ENCODE results near the gene KIF19. TPM values are rescaled to one million over a fixed set of nuclear protein-coding genes. Genes with fewer than 3 reads are reported as not detected.

Gene KIF19
- total and polyA plus RNA-seq, 3 donors from 2014 or later, result 2.0 to 3.3 (median 3.0) TPM

DNA sequence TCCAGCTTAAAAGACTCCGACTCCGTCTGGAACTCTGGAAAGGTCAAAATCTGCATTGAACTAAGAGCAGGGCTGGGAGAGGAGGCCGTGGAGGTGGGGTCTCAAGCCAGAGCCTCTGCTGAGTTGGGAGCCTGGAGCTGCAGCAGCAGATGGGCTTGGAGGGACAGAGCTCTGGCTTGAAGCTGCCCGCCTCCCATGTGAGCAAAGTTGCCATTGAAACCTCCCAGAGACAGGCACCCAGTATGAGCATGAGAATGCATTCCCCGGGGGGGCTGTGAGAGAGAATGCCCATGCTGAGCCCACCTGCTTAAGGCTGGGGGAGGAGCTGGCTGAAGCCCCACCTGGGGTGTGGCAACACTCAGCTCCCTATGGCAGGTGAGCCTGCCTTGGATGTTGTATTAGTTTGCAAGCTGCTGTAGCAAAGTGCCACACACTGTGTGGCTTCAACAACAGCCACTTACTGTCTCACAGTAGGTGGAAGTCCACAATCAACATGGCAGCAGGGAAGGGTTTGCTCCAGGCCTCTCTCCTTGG lies 9.6 kb downstream of the KIF19 start:
- Histone ChIP-seq H3K27me3 (no peaks in the 10 kb centered on the region), H3K36me3 (ENCODE audit: low read depth, missing control alignments) (no peaks in the 10 kb centered on the region), H3K4me1 (no peaks in the 10 kb centered on the region), H3K9me3 (no peaks in the 10 kb centered on the region), H3K4me3 (no peak overlapping the region), H3K27ac (no peak overlapping the region)
- DNase-seq, result no peak
- WGBS, 2 donors, result 75 to 90% methylated on average over 4 to 5 of the region's 5 CpGs
- intact Hi-C loops (cut with DNase I; ENCODE audit: low total_unique reads), result no loop called here
- TF ChIP-seq POLR2A (IDR thresholded peaks at IDR 0.05), result no peak
- TF ChIP-seq, protein P1, sequence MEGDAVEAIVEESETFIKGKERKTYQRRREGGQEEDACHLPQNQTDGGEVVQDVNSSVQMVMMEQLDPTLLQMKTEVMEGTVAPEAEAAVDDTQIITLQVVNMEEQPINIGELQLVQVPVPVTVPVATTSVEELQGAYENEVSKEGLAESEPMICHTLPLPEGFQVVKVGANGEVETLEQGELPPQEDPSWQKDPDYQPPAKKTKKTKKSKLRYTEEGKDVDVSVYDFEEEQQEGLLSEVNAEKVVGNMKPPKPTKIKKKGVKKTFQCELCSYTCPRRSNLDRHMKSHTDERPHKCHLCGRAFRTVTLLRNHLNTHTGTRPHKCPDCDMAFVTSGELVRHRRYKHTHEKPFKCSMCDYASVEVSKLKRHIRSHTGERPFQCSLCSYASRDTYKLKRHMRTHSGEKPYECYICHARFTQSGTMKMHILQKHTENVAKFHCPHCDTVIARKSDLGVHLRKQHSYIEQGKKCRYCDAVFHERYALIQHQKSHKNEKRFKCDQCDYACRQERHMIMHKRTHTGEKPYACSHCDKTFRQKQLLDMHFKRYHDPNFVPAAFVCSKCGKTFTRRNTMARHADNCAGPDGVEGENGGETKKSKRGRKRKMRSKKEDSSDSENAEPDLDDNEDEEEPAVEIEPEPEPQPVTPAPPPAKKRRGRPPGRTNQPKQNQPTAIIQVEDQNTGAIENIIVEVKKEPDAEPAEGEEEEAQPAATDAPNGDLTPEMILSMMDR (IDR thresholded peaks at IDR 0.05), result no peak

DNA sequence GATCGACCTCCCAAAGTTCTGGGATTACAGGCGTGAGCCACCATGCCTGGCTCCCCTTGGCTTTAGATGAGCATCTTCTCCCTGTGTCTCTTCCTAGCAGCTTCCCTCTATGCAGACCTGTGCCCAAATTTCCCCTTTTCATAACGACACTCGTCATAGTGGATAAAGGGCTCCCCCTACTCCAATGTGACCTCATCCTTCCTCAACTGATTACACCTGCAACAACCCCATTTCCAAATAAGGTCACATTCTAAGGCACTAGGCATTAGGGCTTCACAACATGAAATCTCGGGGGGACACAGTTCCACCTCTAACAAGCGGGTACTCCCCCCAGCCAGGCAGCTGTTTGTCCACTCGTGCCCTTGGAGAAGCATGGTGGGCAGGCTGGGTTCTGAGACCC lies 10.3 kb downstream of the KIF19 start:
- 86 to 90% methylated on average over 7 of the region's 7 CpGs for WGBS, 2 donors
- no peaks in the 10 kb centered on the region for H3K27me3 ChIP-seq

DNA sequence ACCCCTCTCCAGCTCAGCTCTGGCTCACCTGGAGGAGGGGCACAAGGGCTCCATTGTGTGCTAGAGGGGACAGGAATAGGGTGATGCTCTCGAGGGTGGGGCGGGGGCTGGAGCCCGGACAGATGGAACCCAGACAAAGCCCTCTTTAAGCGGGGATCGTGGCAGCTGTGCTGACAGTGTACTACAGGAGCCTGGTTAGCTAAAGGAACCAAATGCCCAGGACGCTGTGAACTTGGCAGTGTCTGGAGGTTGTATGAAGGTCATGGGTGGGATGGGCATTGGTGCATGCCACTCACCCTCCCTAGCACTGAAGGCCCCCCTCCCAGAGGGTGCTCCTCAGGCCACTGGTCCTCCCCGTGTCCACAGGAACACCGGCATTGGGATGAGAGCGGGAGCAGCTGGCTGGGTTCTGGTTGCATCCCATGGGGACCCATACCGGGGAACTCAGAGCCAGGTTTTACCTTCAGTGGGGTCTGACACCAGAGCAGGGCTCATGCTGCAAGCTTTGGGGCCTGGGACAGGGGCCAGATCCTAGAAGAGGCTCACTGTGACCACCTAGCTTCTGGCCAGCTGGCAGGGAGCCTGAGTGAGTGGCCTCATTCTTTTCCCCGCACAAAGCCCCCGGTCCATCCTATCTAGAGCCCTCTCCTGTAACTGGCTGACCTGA lies 11.9 kb downstream of the KIF19 start:
- intact Hi-C loops (cut with DNase I; ENCODE audit: low total_unique reads), result no loop called here
- Histone ChIP-seq H3K27ac (no peak overlapping the region), H3K4me1 (no peaks in the 10 kb centered on the region), H3K36me3 (ENCODE audit: low read depth, missing control alignments) (no peaks in the 10 kb centered on the region), H3K27me3 (no peaks in the 10 kb centered on the region), H3K9me3 (no peaks in the 10 kb centered on the region), H3K4me3 (no peak overlapping the region)
- TF ChIP-seq, protein P1 (IDR thresholded peaks at IDR 0.05), result no peak
- no peak for TF ChIP-seq POLR2A (IDR thresholded peaks at IDR 0.05)
- DNase-seq, result no peak
- WGBS, 2 donors, result 27 to 66% methylated on average over 7 to 12 of the region's 12 CpGs

More for the DNA sequence above, 10.3 kb downstream of the KIF19 start:
- no peaks in the 10 kb centered on the region for H3K9me3 ChIP-seq
- TF ChIP-seq, protein P1 (IDR thresholded peaks at IDR 0.05), result no peak
- TF ChIP-seq POLR2A (IDR thresholded peaks at IDR 0.05), result no peak
- intact Hi-C loops (cut with DNase I; ENCODE audit: low total_unique reads), result no loop called here
- no peak for DNase-seq
- H3K27ac ChIP-seq, result no peak overlapping the region
- H3K4me3 ChIP-seq, result no peak overlapping the region
- no peaks in the 10 kb centered on the region for H3K4me1 ChIP-seq
- H3K36me3 ChIP-seq (ENCODE audit: low read depth, missing control alignments), result no peaks in the 10 kb centered on the region

DNA sequence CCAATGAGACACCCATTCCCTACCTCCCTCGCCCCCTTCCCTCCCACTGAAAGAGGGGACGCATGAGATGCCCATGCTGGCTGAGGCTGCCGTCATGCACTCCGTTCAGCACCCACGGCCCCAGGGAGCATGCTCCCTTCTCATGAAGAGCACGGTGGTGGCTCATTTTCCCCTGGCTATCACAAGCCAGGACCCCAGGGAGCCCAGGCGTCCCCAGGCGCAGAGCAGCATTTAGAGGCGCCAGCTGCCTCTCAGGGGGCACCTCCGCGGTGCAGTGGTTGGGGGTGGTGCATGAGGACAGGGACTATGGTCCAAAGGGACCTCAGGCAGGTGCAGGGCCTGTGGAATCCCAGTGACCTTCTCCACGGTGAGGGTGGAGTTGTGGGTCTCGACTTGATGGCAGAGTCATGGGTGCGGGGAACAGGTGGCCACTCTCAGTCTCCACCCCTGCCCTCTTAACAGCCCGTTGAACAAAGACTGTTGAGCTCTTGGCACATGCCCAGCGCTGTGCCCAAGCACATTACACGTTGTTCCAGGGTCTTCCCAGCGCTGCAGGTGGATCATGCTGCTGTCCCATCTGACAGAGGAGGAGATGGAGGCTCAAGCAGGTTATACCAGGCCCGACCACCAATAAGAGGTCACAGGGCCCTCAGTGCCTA lies 13.6 kb downstream of the KIF19 start:
- H3K9me3 ChIP-seq, result no peaks in the 10 kb centered on the region
- DNase-seq, result no peak
- intact Hi-C loops (cut with DNase I; ENCODE audit: low total_unique reads), result no loop called here
- TF ChIP-seq POLR2A (IDR thresholded peaks at IDR 0.05), result no peak
- TF ChIP-seq, protein P1 (IDR thresholded peaks at IDR 0.05), result no peak
- no peak overlapping the region for H3K27ac ChIP-seq
- WGBS, 2 donors, result 85 to 87% methylated on average over 19 of the region's 19 CpGs
- H3K36me3 ChIP-seq (ENCODE audit: low read depth, missing control alignments), result no peaks in the 10 kb centered on the region
- no peak overlapping the region for H3K4me3 ChIP-seq
- H3K4me1 ChIP-seq, result no peaks in the 10 kb centered on the region
- H3K27me3 ChIP-seq, result no peaks in the 10 kb centered on the region

Data from testis (tissue), 3 donors.